Lung (tissue), 12 donors: ENCODE data around the gene ATAD3C. TPM values are rescaled to one million over a fixed set of nuclear protein-coding genes. Genes with fewer than 3 reads are reported as not detected.
"Not testable (repeated sequence)": the region's sequence is repeated elsewhere in the genome, so short reads cannot be mapped to it uniquely, and the experiment has no call there.

ENCODE experiments used
- ATAC-seq: fragments of 200-7000 bp; cut with Tn5 transposase; one replicate; pipeline ENCODE4 v1.9.1; 2020; ENCODE audit warnings: moderate number of reproducible peaks; ENCODE audit not compliant: insufficient read depth, low FRiP score
- DNase-seq, 3 donors: peaks; one replicate each; pipeline ENCODE4 v3.0.0-alpha.2; 2013 to 2017
- H3K27ac ChIP-seq, 2 donors: one replicate each; pipeline ENCODE4 v1.5.1; 2013; ENCODE audit warnings: mild to moderate bottlenecking in 2 of 2, moderate library complexity in 2 of 2, control low read depth in 1 of 2, inconsistent platforms in 1 of 2, low read depth in 1 of 2, low read length in 1 of 2
- H3K27me3 ChIP-seq, 3 donors: one replicate each; pipeline ENCODE4 v1.5.1; 2013; ENCODE audit warnings: low read length in 2 of 3; ENCODE audit not compliant: control insufficient read depth in 3 of 3, insufficient read depth in 3 of 3
- H3K36me3 ChIP-seq, 4 donors: one replicate each; pipeline ENCODE4 v1.5.1; 2013; ENCODE audit warnings: low read length in 4 of 4, mild to moderate bottlenecking in 1 of 4, moderate library complexity in 1 of 4; ENCODE audit not compliant: control insufficient read depth in 4 of 4, insufficient read depth in 4 of 4
- H3K4me1 ChIP-seq, 5 donors: one replicate each; pipeline ENCODE4 v1.5.1; 2013; ENCODE audit warnings: low read length in 5 of 5, mild to moderate bottlenecking in 2 of 5, moderate library complexity in 1 of 5; ENCODE audit not compliant: control insufficient read depth in 5 of 5, insufficient read depth in 5 of 5
- H3K4me3 ChIP-seq: one replicate; pipeline ENCODE4 v1.5.1; 2013; ENCODE audit warnings: mild to moderate bottlenecking, control low read depth, moderate library complexity
- H3K9ac ChIP-seq, 2 donors: one replicate each; pipeline ENCODE4 v1.5.1; 2013; ENCODE audit warnings: low read length in 2 of 2, control low read depth in 1 of 2; ENCODE audit not compliant: insufficient read depth in 1 of 2
- H3K9me3 ChIP-seq, 4 donors: one replicate each; pipeline ENCODE4 v1.5.1; 2013; ENCODE audit warnings: low read length in 3 of 4, mild to moderate bottlenecking in 1 of 4, moderate library complexity in 1 of 4; ENCODE audit not compliant: control insufficient read depth in 4 of 4, insufficient read depth in 3 of 4
- WGBS, 2 donors: extraction: QIAGEN DNeasy Blood & Tissue Kit; methylation state at CpG; one replicate each; pipeline ENCODE4 v1.1.7; 2013; 5-methylcytosine and 5-hydroxymethylcytosine counted together
- polyA plus RNA-seq, 2 donors: library from polyadenylated mRNA; stranded (reverse); fragments of 200-250 nt; gene quantifications; one replicate each; pipeline ENCODE4 v1.2.1, GENCODE V29; 2013
- total RNA-seq, 2 donors: library from RNA; depleted of rRNA in 1 of 2; stranded (reverse); fragments of >200 nt in 1 of 2; gene quantifications; one replicate each; pipeline ENCODE4 v1.2.1, GENCODE V29; 2014 to 2021
- TF ChIP-seq, protein P1 (sequence below): IDR thresholded peaks from 2 replicates; pipeline ENCODE4 v1.5.1; 2012; ENCODE audit warnings: mild to moderate bottlenecking; ENCODE audit errors: control extremely low read depth, extremely low read depth
- donor health status: control.
- donor health status: control.
- donor health status: Bipolar disorder and iron deficiency.
- donor health status: healthy.
- donor health status: DM: yes; HTN: yes; CAD: no.

ATAD3C gene
- total and polyA plus RNA-seq, 4 donors: 0.60 to 18.0 (median 14.8) TPM

DNA sequence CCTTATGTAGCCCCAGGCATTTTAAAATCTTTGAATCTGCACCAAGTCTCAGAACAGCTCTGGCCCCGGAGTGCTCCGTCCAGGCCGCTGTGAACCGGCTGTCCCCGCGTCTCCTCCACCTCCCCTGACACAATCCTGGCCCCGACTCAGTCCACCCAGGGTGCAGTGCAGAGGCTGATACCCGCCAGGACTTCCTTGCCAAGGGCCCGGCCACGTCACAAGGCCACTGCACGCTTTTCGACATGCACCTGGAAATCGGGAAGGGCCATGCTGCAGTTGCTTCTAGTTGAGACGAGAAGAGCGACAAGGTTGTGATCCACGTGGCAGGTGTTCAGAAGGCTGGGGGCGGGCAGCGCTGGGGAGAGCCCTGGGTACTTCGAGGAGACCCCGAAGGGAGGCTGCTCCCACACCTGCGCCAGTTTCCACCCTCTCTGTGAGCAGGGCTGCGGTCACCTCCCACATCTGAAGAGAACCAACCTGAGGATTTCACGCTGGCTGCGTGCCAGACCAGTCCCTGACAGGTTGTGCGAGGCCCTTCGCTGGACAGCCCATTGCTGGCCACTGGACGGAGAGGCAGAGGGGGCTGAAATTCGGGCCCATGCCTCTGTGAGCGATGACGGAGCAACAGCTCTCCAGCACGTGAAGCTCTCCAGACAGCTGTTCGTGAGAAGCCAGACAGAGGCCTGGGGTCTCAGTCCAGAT, 7.3 kb upstream of the ATAD3C start:
- Histone ChIP-seq H3K9ac (no peak overlapping the region), H3K36me3 (peaks cover 0 to 5% (median 0%) of the 10 kb centered on the region in 4 donors), H3K27ac (no peak overlapping the region), H3K4me1 (peaks cover 0 to 14% (median 10%) of the 10 kb centered on the region in 5 donors), H3K9me3 (no peaks in the 10 kb centered on the region), H3K4me3 (no peak overlapping the region), H3K27me3 (no peaks in the 10 kb centered on the region)
- DNase-seq (no peak), ATAC-seq (no peak)
- TF ChIP-seq, protein P1, sequence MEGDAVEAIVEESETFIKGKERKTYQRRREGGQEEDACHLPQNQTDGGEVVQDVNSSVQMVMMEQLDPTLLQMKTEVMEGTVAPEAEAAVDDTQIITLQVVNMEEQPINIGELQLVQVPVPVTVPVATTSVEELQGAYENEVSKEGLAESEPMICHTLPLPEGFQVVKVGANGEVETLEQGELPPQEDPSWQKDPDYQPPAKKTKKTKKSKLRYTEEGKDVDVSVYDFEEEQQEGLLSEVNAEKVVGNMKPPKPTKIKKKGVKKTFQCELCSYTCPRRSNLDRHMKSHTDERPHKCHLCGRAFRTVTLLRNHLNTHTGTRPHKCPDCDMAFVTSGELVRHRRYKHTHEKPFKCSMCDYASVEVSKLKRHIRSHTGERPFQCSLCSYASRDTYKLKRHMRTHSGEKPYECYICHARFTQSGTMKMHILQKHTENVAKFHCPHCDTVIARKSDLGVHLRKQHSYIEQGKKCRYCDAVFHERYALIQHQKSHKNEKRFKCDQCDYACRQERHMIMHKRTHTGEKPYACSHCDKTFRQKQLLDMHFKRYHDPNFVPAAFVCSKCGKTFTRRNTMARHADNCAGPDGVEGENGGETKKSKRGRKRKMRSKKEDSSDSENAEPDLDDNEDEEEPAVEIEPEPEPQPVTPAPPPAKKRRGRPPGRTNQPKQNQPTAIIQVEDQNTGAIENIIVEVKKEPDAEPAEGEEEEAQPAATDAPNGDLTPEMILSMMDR: no peak
- WGBS, 2 donors: 70 to 79% methylated on average over 32 of the region's 32 CpGs

DNA sequence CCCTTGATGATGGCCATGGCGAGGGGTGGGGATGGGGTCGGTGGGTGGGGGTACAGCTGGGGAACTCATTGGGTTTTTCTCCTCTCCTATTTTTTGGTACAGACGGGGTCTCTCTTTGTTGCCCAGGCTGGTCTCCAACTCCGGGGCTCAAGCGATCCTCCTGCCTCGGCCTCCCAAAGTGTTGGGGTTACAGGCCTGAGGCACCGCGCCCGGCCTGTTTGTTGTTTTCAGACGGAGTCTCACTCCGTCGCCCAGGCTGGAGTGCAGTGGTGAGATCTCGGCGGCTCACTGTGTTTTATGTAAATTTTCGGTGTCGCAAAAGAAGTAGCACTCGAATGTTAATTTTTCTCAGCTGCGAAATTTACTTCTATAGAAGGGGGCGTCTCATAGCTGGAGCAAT, 2.9 kb upstream of the ATAD3C start:
- WGBS, 2 donors: 93 to 95% methylated on average over 18 to 19 of the region's 19 CpGs
- ATAC-seq, H3K9me3 ChIP-seq, H3K36me3 ChIP-seq, H3K27ac ChIP-seq, H3K4me3 ChIP-seq, H3K27me3 ChIP-seq, H3K4me1 ChIP-seq, H3K9ac ChIP-seq, DNase-seq: not testable (repeated sequence)

DNA sequence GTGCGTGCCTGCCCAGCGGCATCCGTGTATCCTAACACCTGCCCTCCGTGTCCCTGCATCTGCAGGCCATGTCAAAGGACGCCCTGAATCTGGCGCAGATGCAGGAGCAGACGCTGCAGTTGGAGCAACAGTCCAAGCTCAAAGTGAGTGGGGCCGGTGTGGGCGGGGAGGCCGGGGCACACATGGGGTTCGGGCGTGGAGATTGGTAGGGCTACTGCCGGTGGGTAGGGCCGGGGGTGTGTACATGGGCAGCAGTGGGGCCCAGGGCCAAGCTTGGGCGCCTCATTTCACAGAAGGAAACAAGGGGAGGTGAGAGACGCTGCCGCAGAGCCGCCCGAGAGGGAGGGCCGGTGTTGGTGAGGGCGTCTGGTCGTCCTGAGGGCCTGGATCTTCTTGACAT, 1.1 kb downstream of the ATAD3C start:
- not testable (repeated sequence) for H3K4me1 ChIP-seq, H3K36me3 ChIP-seq, H3K27ac ChIP-seq, DNase-seq, H3K4me3 ChIP-seq, H3K9ac ChIP-seq, ATAC-seq, H3K9me3 ChIP-seq, H3K27me3 ChIP-seq
- WGBS, 2 donors: 79 to 88% methylated on average over 22 of the region's 22 CpGs

DNA sequence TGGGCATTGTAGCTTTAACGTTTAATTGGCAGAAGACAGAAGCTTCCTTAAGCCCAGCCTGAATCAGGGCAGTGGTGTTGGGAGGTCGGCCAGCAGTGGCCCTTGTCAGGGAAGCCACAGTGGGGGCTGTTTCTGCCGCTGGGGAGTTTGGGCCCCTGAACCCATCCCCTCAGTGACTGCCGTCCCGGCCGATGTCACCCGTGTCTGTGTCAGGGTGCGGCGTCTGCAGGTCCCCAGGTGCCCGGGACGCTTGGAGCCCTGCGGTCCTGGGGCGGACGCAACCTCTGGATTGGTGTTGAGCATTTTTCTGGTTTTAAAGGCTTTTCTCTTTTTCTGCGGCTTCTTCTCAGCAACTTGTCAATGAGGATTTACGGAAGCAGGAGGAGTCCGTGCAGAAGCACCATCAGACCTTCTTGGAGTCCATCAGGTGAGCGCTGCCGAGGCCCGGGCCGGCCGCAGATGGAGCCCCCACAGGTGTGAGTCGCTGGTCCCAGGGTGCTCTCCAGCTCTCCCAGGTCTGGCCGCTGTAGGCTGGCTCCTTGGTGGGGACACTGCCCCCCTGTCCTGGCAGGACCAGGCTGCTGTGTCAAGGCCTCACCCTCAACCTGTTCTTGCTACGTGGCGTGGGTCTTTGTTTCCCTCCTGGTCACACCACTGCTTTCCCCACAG, 2.3 kb downstream of the ATAD3C start:
- H3K27ac ChIP-seq: no peak overlapping the region
- no peaks in the 10 kb centered on the region for H3K36me3 ChIP-seq
- H3K9me3 ChIP-seq: no peaks in the 10 kb centered on the region
- 91 to 94% methylated on average over 26 of the region's 26 CpGs for WGBS, 2 donors
- H3K4me1 ChIP-seq: peaks cover 0 to 1% (median 0%) of the 10 kb centered on the region in 5 donors
- no peak overlapping the region for H3K4me3 ChIP-seq
- H3K27me3 ChIP-seq: no peaks in the 10 kb centered on the region
- no peak overlapping the region for H3K9ac ChIP-seq
- DNase-seq: no peak
- TF ChIP-seq, protein P1: no peak
- no peak for ATAC-seq

DNA sequence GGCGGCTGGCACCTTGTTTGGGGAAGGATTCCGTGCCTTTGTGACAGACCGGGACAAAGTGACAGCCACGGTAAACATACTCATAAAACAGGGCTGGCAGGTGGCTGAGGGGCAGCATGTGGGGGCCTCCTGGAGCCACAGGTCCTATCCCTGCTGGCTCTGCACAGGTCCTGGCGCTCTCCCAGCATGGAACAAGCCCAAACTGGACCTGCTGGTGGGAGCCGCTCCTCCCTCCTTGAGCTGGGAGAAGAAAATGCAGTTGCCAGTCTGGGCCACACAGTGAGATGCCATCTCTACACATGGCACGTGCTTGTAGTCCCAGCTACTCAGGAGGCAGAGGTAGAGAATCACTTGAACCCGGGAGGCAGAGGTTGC, 2.9 kb downstream of the ATAD3C start:
- H3K4me1 ChIP-seq, DNase-seq, H3K36me3 ChIP-seq, H3K9me3 ChIP-seq, H3K4me3 ChIP-seq, H3K27ac ChIP-seq, H3K27me3 ChIP-seq, ATAC-seq, H3K9ac ChIP-seq: not testable (repeated sequence)
- WGBS, 2 donors: 74 to 89% methylated on average over 8 of the region's 8 CpGs
